K562 (cell line): ENCODE data around the gene GPR3. TPM values are rescaled to one million over a fixed set of nuclear protein-coding genes. Genes with fewer than 3 reads are reported as not detected.

ENCODE experiments used
- E2F1 ChIP-seq: sonication (generic); formaldehyde crosslinking; IDR thresholded peaks from 2 replicates; pipeline ENCODE4 v1.8.1; 2023; ENCODE audit warnings: mild to moderate bottlenecking, missing genetic modification reagents, moderate library complexity
- HMGXB4 ChIP-seq: sonication (generic); formaldehyde crosslinking; IDR thresholded peaks from 2 replicates; pipeline ENCODE4 v1.8.1; 2023; ENCODE audit warnings: mild to moderate bottlenecking, missing genetic modification reagents
- KLF16 ChIP-seq: IDR thresholded peaks from 2 replicates; pipeline ENCODE4 v1.6.1; 2016; ENCODE audit warnings: antibody characterized with exemption
- MYC ChIP-seq, 2 experiments: fragments of 250-450 bp in 1 of 2; sonication (Bioruptor Pico) in 1 of 2; IDR thresholded peaks; 2 replicates each; pipeline versions ENCODE4 v1.5.1 to v1.6.1; 2012 to 2021; ENCODE audit warnings: low read depth in 2 of 2, borderline replicate concordance in 1 of 2, improper control_type of control experiment in 1 of 2, low read length in 1 of 2, mild to moderate bottlenecking in 1 of 2, moderate library complexity in 1 of 2
- NR2C1 ChIP-seq, 2 experiments: fragments of 450-650 bp; IDR thresholded peaks; 2 replicates each; pipeline ENCODE4 v1.6.1; 2017; ENCODE audit warnings: mild to moderate bottlenecking in 2 of 2, antibody characterized with exemption in 1 of 2, inconsistent platforms in 1 of 2, missing compliant biosample characterization in 1 of 2, missing genetic modification characterization in 1 of 2
- POLR2A ChIP-seq: fragments of 450-650 bp; conservative IDR thresholded peaks from 2 replicates; pipeline ENCODE4 v1.6.1; 2016
- POLR2AphosphoS5 ChIP-seq: IDR thresholded peaks from 2 replicates; pipeline ENCODE4 v1.6.1; 2011; ENCODE audit warnings: mild to moderate bottlenecking, low read depth, low read length, moderate library complexity; ENCODE audit not compliant: control insufficient read depth, insufficient read depth
- RB1 ChIP-seq: fragments of 450-650 bp; IDR thresholded peaks from 2 replicates; pipeline ENCODE4 v1.6.1; 2017; ENCODE audit warnings: low read depth, mild to moderate bottlenecking
- SETDB1 ChIP-seq: IDR thresholded peaks from one replicate; pipeline ENCODE4 v1.6.1; 2012; ENCODE audit warnings: low read length, control low read depth, inconsistent platforms
- TCF3 ChIP-seq: sonication (generic); formaldehyde crosslinking; IDR thresholded peaks from 2 replicates; pipeline ENCODE4 v1.4.0; 2020; ENCODE audit warnings: mild to moderate bottlenecking, missing genetic modification reagents
- YY1 ChIP-seq, 3 experiments: IDR thresholded peaks; 2 replicates each; pipeline ENCODE4 v1.6.1; 2011; ENCODE audit warnings: low read length in 2 of 3, mild to moderate bottlenecking in 2 of 3, moderate library complexity in 2 of 3, borderline replicate concordance in 1 of 3, control low read depth in 1 of 3, low read depth in 1 of 3; ENCODE audit not compliant: insufficient read depth in 3 of 3, insufficient replicate concordance in 2 of 3, control insufficient read depth in 1 of 3, insufficient read length in 1 of 3; ENCODE audit errors: extremely low read depth in 1 of 3
- ZNF184 ChIP-seq: sonication (generic); formaldehyde crosslinking; IDR thresholded peaks from 2 replicates; pipeline ENCODE4 v1.5.0; 2020; ENCODE audit warnings: missing genetic modification reagents
- ZNF24 ChIP-seq: fragments of 450-650 bp; IDR thresholded peaks from 2 replicates; pipeline ENCODE4 v1.6.1; 2016
- ZNF316 ChIP-seq: fragments of 450-650 bp; IDR thresholded peaks from 2 replicates; pipeline ENCODE4 v1.6.1; 2016
- ZNF324 ChIP-seq: fragments of 250-450 bp; sonication (Bioruptor Pico); IDR thresholded peaks from 2 replicates; pipeline ENCODE4 v1.4.0; 2020; ENCODE audit warnings: mild to moderate bottlenecking
- ZNF778 ChIP-seq: fragments of 450-650 bp; formaldehyde crosslinking; IDR thresholded peaks from 2 replicates; pipeline ENCODE4 v1.4.0; 2020; ENCODE audit warnings: mild to moderate bottlenecking, moderate library complexity
- polyA plus RNA-seq, 8 experiments: library from polyadenylated mRNA; depleted of rRNA in 4 of 8; stranded (reverse) in 5 of 8; unstranded in 3 of 8; fragments of >200 nt; fragmentation: Nextera tagmentation in 2 of 8; fragmentation: Illumina TruSeq in 1 of 8; extraction: Ambion mirVana in 2 of 8; extraction: Trizol in 1 of 8; gene quantifications; 2 replicates each; pipeline versions ENCODE4 v1.2.1 to v1.2.3, GENCODE V29; 2011 to 2014; ENCODE audit warnings: inconsistent platforms in 1 of 8, missing spikeins in 1 of 8
- total RNA-seq, 7 experiments: library from RNA; depleted of rRNA in 6 of 7; stranded (reverse); fragments of >200 nt in 6 of 7; fragmentation: Illumina TruSeq in 2 of 7; extraction: Trizol in 2 of 7; gene quantifications; 2 replicates each; pipeline versions ENCODE4 v1.2.1 to v1.2.3, GENCODE V29; 2011 to 2021; ENCODE audit warnings: low replicate concordance in 1 of 7
- TF ChIP-seq, protein P1 (sequence below), 3 experiments: IDR thresholded peaks in 2 of 3; conservative IDR thresholded peaks in 1 of 3; 2 replicates each; pipeline ENCODE4 v1.5.1; 2011 to 2012; ENCODE audit warnings: low read length in 3 of 3, mild to moderate bottlenecking in 3 of 3, control low read depth in 2 of 3, improper control_type of control experiment in 1 of 3, inconsistent platforms in 1 of 3, low read depth in 1 of 3, mixed read lengths in 1 of 3, moderate library complexity in 1 of 3; ENCODE audit not compliant: insufficient read depth in 2 of 3
- TF ChIP-seq, protein P2 (sequence below): fragments of 250-450 bp; sonication (Bioruptor Pico); IDR thresholded peaks from 2 replicates; pipeline ENCODE4 v1.4.0; 2020; ENCODE audit warnings: mild to moderate bottlenecking

The GPR3 gene
- total and polyA plus RNA-seq, 9 of the 15 experiments (the other 6 are each of a cell fraction or from before 2014, with no cell fraction given): 0.24 to 11.5 (median 3.7) TPM

- TF ChIP-seq, protein P1, sequence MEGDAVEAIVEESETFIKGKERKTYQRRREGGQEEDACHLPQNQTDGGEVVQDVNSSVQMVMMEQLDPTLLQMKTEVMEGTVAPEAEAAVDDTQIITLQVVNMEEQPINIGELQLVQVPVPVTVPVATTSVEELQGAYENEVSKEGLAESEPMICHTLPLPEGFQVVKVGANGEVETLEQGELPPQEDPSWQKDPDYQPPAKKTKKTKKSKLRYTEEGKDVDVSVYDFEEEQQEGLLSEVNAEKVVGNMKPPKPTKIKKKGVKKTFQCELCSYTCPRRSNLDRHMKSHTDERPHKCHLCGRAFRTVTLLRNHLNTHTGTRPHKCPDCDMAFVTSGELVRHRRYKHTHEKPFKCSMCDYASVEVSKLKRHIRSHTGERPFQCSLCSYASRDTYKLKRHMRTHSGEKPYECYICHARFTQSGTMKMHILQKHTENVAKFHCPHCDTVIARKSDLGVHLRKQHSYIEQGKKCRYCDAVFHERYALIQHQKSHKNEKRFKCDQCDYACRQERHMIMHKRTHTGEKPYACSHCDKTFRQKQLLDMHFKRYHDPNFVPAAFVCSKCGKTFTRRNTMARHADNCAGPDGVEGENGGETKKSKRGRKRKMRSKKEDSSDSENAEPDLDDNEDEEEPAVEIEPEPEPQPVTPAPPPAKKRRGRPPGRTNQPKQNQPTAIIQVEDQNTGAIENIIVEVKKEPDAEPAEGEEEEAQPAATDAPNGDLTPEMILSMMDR (IDR thresholded peaks at IDR 0.05 in 2 of 3, conservative IDR thresholded peaks at IDR 0.05 in 1 of 3; ENCODE audit: insufficient read depth in 2 of 3, low read depth in 1 of 3, low read length in 3 of 3): peak; percentile 59 to 79 (median 70)
- TF ChIP-seq KLF16 (peak; percentile 36; the same call in 1 of the 2 replicates), E2F1 (CRISPR knock-in tag) (peak; percentile 72; the same call in 1 of the 2 replicates), POLR2AphosphoS5 (no peak), SETDB1 (no peak), NR2C1 (IDR thresholded peaks at IDR 0.05) (no peak), NR2C1 (tag; IDR thresholded peaks at IDR 0.05) (no peak), ZNF24 (peak; percentile 77; the same call in 1 of the 2 replicates), YY1 (IDR thresholded peaks at IDR 0.05; ENCODE audit: borderline replicate concordance in 1 of 3, control insufficient read depth in 1 of 3, extremely low read depth in 1 of 3, insufficient read depth in 3 of 3, insufficient read length in 1 of 3, insufficient replicate concordance in 2 of 3, low read depth in 1 of 3, low read length in 2 of 3) (peak in 2 of 3 experiments; percentile 80 to 89), ZNF184 (CRISPR knock-in tag) (no peak), POLR2A (peak; percentile 74), TCF3 (CRISPR knock-in tag) (peak; percentile 18; the same call in 1 of the 2 replicates), ZNF778 (CRISPR knock-in tag) (no peak), RB1 (peak; percentile 91), HMGXB4 (CRISPR knock-in tag) (peak; percentile 59; the same call in 1 of the 2 replicates), MYC (IDR thresholded peaks at IDR 0.05; ENCODE audit: low read depth, low read length) (peak; percentile 84), MYC (CRISPR knock-in tag; IDR thresholded peaks at IDR 0.05; ENCODE audit: borderline replicate concordance, low read depth) (peak; percentile 42; the same call in 1 of the 2 replicates), ZNF324 (CRISPR knock-in tag) (no peak), ZNF316 (no peak)
- TF ChIP-seq, protein P2, sequence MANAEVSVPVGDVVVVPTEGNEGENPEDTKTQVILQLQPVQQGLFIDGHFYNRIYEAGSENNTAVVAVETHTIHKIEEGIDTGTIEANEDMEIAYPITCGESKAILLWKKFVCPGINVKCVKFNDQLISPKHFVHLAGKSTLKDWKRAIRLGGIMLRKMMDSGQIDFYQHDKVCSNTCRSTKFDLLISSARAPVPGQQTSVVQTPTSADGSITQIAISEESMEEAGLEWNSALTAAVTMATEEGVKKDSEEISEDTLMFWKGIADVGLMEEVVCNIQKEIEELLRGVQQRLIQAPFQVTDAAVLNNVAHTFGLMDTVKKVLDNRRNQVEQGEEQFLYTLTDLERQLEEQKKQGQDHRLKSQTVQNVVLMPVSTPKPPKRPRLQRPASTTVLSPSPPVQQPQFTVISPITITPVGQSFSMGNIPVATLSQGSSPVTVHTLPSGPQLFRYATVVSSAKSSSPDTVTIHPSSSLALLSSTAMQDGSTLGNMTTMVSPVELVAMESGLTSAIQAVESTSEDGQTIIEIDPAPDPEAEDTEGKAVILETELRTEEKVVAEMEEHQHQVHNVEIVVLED (CRISPR knock-in tag): no peak
Observed at GRCh38 chr1:27366411-27367159, 25.8 kb upstream of the GPR3 start, which contains the start of gene MAP3K6 (continued).
